Tibial nerve (tissue), 4 donors: ENCODE measurements around the gene MYADML2. TPM values are rescaled to one million over a fixed set of nuclear protein-coding genes. Genes with fewer than 3 reads are reported as not detected.

Experiments used
- DNase-seq, 2 donors: peaks; one replicate each; pipeline ENCODE4 v3.0.0-alpha.2; 2019; ENCODE audit warnings: low spot score in 2 of 2
- H3K27ac ChIP-seq, 4 donors: fragments of 200-600 bp; sonication (generic) in 3 of 4; one replicate each; pipeline ENCODE4 v1.5.1; 2017 to 2019; ENCODE audit warnings: mild to moderate bottlenecking in 1 of 4
- H3K27me3 ChIP-seq, 2 donors: fragments of 200-600 bp; sonication (generic) in 1 of 2; one replicate each; pipeline versions ENCODE4 v1.5.1 to v1.6.0; 2017 to 2019
- H3K36me3 ChIP-seq, 3 donors: fragments of 200-600 bp; sonication (generic); one replicate each; pipeline ENCODE4 v1.5.1; 2018 to 2019
- H3K4me1 ChIP-seq, 4 donors: fragments of 200-600 bp; sonication (generic) in 3 of 4; one replicate each; pipeline ENCODE4 v1.5.1; 2017 to 2019
- H3K4me3 ChIP-seq, 4 donors: fragments of 200-600 bp; sonication (generic) in 3 of 4; one replicate each; pipeline ENCODE4 v1.5.1; 2017 to 2019; ENCODE audit warnings: mild to moderate bottlenecking in 1 of 4, moderate library complexity in 1 of 4
- H3K9me3 ChIP-seq, 4 donors: fragments of 200-600 bp; sonication (generic) in 3 of 4; one replicate each; pipeline ENCODE4 v1.5.1; 2017 to 2019
- EP300 ChIP-seq, 2 donors: sonication (generic); formaldehyde crosslinking; IDR thresholded peaks; one replicate each; pipeline ENCODE4 v1.6.1; 2017; ENCODE audit warnings: antibody characterized with exemption in 2 of 2, mild to moderate bottlenecking in 1 of 2
- POLR2A ChIP-seq, 2 donors: fragments of 450-650 bp; IDR thresholded peaks; one replicate each; pipeline ENCODE4 v1.6.1; 2017; ENCODE audit warnings: antibody characterized with exemption in 2 of 2, mild to moderate bottlenecking in 2 of 2, moderate library complexity in 2 of 2
- WGBS, 2 donors: methylation state at CpG; one replicate each; pipeline ENCODE4 v1.1.5; 2018; 5-methylcytosine and 5-hydroxymethylcytosine counted together
- total RNA-seq, 4 donors: library from RNA; depleted of rRNA; stranded (reverse); fragments of >200 nt; gene quantifications; one replicate each; pipeline ENCODE4 v1.1.0, GENCODE V29; 2016
- TF ChIP-seq, protein P1 (sequence below), 5 experiments: fragments of 200-600 bp in 3 of 5; fragments of 450-650 bp in 2 of 5; sonication (generic) in 3 of 5; IDR thresholded peaks; one replicate each; pipeline ENCODE4 v1.5.1; 2016 to 2019; ENCODE audit warnings: antibody characterized with exemption in 5 of 5, mild to moderate bottlenecking in 3 of 5, moderate library complexity in 2 of 5

The MYADML2 gene
- total RNA-seq, 4 donors from 2014 or later: not detected

DNA sequence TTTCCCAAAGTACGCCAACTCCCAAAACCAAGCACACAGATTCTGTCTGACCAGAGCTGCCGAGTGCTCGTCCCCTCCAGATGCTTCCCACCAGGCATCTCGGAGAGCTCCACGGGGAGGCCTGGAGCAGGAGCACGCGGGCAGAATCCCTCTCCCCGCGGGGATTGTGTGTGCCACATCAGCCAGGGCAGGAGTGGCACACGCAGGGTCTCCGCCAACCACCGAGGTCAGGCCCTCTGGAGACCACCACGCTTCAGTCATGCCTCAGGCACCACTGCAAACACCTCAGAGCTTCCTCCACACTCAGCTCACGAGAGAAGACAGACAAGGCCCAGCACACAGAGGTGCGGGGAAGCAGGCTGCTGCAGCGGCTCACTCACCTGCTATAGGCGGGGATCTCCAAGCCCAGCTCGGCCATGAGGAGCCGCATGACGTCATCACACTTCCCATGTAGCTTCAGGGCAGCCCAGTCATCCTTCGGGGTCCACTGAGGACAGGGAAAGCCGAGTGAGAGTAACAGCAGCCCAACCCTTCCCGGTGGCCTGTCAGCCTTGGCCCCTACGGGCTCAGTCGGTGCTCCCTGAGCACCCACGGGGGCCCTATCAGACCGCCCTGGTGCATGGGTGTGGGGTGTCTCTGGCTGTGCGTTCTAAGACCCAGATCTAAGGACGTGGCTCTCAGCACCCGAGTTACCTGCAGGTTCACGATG, 33.5 kb downstream of the MYADML2 start:
- WGBS, 2 donors: 93 to 95% methylated on average over 26 to 31 of the region's 31 CpGs
- no peak overlapping the region for H3K4me3 ChIP-seq
- peaks cover 0 to 52% (median 11%) of the 10 kb centered on the region in 3 donors for H3K36me3 ChIP-seq
- TF ChIP-seq EP300 (IDR thresholded peaks at IDR 0.05) (no peak), POLR2A (IDR thresholded peaks at IDR 0.05) (no peak)
- TF ChIP-seq, protein P1, sequence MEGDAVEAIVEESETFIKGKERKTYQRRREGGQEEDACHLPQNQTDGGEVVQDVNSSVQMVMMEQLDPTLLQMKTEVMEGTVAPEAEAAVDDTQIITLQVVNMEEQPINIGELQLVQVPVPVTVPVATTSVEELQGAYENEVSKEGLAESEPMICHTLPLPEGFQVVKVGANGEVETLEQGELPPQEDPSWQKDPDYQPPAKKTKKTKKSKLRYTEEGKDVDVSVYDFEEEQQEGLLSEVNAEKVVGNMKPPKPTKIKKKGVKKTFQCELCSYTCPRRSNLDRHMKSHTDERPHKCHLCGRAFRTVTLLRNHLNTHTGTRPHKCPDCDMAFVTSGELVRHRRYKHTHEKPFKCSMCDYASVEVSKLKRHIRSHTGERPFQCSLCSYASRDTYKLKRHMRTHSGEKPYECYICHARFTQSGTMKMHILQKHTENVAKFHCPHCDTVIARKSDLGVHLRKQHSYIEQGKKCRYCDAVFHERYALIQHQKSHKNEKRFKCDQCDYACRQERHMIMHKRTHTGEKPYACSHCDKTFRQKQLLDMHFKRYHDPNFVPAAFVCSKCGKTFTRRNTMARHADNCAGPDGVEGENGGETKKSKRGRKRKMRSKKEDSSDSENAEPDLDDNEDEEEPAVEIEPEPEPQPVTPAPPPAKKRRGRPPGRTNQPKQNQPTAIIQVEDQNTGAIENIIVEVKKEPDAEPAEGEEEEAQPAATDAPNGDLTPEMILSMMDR (IDR thresholded peaks at IDR 0.05): no peak
- no peak overlapping the region for H3K27ac ChIP-seq
- H3K9me3 ChIP-seq: no peaks in the 10 kb centered on the region
- H3K27me3 ChIP-seq: no peaks in the 10 kb centered on the region
- H3K4me1 ChIP-seq: peaks cover 0 to 45% (median 30%) of the 10 kb centered on the region in 4 donors
- no peak for DNase-seq

- TF ChIP-seq, protein P1 (IDR thresholded peaks at IDR 0.05): no peak
- TF ChIP-seq EP300 (IDR thresholded peaks at IDR 0.05): no peak
- no peak for TF ChIP-seq POLR2A (IDR thresholded peaks at IDR 0.05)
- Histone ChIP-seq H3K36me3 (peaks cover 0 to 60% (median 11%) of the 10 kb centered on the region in 3 donors), H3K4me1 (peaks cover 0 to 40% (median 25%) of the 10 kb centered on the region in 4 donors), H3K9me3 (no peaks in the 10 kb centered on the region), H3K27me3 (no peaks in the 10 kb centered on the region), H3K27ac (peak overlapping the region in 2 of 4 donors; percentile 92 to 95), H3K4me3 (no peak overlapping the region)
- no peak for DNase-seq
- 90 to 95% methylated on average over 28 of the region's 32 CpGs for WGBS, 2 donors
Observed at GRCh38 chr17:81912441-81913309, 34.4 kb downstream of the MYADML2 start.

GRCh38 chr17:81911969-81912368, 35.1 kb downstream of the MYADML2 start:
- peaks cover 0 to 67% (median 11%) of the 10 kb centered on the region in 3 donors for H3K36me3 ChIP-seq
- no peak for DNase-seq
- H3K4me3 ChIP-seq: peak overlapping the region in 1 of 4 donors; percentile 28
- no peaks in the 10 kb centered on the region for H3K27me3 ChIP-seq
- no peak for TF ChIP-seq EP300 (IDR thresholded peaks at IDR 0.05)
- TF ChIP-seq, protein P1 (IDR thresholded peaks at IDR 0.05): no peak
- no peak for TF ChIP-seq POLR2A (IDR thresholded peaks at IDR 0.05)
- H3K27ac ChIP-seq: peak overlapping the region; percentile 65 to 95 (median 82)
- H3K9me3 ChIP-seq: no peaks in the 10 kb centered on the region
- 90 to 91% methylated on average over 19 of the region's 19 CpGs for WGBS, 2 donors
- peaks cover 0 to 35% (median 20%) of the 10 kb centered on the region in 4 donors for H3K4me1 ChIP-seq

- Histone ChIP-seq H3K27ac (peak within 1 kb of the TSS; percentile 65 to 95 (median 86)), H3K27me3 (no peaks in the 10 kb centered on the region), H3K9me3 (no peaks in the 10 kb centered on the region), H3K36me3 (peaks cover 0 to 73% (median 11%) of the 10 kb centered on the region in 3 donors), H3K4me1 (peaks cover 0 to 29% (median 15%) of the 10 kb centered on the region in 4 donors), H3K4me3 (peak within 1 kb of the TSS; percentile 71 to 89 (median 77))
- WGBS, 2 donors: 4 to 10% methylated on average over 27 to 65 of the region's 84 CpGs
- peak; percentile 77 to 81 for DNase-seq
- TF ChIP-seq, protein P1 (IDR thresholded peaks at IDR 0.05): peak in 1 of 5 experiments; percentile 8
- TF ChIP-seq POLR2A (IDR thresholded peaks at IDR 0.05) (peak in 1 of 2 donors; percentile 77), EP300 (IDR thresholded peaks at IDR 0.05) (no peak)
Observed at GRCh38 chr17:81911277-81911961, 35.6 kb downstream of the MYADML2 start, which contains the start of gene PCYT2. TSS of gene PCYT2 (minus strand) at chr17:81911399. CDS start at chr17:81911355, 44 bp downstream.
